ENCODE data around the gene MAGI1.

DNA sequence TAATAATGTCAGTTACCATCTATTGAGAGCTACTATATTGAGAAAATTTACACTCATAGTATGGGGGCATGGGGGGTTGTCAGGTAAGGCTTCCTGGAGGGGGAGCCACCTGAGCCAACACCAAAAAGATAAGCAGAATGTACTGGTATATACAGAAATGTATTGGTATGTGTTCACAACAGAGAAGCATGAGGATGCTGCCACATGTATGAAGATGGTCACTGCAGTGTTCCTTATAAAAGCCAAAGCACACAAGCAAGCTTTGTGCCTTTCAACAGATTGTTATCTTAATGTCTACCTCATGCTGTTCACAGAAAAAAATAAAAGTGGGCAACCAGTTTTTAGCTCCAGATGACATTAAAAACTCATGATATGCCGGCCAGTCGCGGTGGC is 149.0 kb downstream of the MAGI1 start:
- TF ChIP-seq, protein P1, sequence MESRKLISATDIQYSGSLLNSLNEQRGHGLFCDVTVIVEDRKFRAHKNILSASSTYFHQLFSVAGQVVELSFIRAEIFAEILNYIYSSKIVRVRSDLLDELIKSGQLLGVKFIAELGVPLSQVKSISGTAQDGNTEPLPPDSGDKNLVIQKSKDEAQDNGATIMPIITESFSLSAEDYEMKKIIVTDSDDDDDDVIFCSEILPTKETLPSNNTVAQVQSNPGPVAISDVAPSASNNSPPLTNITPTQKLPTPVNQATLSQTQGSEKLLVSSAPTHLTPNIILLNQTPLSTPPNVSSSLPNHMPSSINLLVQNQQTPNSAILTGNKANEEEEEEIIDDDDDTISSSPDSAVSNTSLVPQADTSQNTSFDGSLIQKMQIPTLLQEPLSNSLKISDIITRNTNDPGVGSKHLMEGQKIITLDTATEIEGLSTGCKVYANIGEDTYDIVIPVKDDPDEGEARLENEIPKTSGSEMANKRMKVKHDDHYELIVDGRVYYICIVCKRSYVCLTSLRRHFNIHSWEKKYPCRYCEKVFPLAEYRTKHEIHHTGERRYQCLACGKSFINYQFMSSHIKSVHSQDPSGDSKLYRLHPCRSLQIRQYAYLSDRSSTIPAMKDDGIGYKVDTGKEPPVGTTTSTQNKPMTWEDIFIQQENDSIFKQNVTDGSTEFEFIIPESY (IDR thresholded peaks at IDR 0.05; ENCODE audit: extremely low read depth, insufficient replicate concordance, low read length) = no peak
- TF ChIP-seq, protein P2, sequence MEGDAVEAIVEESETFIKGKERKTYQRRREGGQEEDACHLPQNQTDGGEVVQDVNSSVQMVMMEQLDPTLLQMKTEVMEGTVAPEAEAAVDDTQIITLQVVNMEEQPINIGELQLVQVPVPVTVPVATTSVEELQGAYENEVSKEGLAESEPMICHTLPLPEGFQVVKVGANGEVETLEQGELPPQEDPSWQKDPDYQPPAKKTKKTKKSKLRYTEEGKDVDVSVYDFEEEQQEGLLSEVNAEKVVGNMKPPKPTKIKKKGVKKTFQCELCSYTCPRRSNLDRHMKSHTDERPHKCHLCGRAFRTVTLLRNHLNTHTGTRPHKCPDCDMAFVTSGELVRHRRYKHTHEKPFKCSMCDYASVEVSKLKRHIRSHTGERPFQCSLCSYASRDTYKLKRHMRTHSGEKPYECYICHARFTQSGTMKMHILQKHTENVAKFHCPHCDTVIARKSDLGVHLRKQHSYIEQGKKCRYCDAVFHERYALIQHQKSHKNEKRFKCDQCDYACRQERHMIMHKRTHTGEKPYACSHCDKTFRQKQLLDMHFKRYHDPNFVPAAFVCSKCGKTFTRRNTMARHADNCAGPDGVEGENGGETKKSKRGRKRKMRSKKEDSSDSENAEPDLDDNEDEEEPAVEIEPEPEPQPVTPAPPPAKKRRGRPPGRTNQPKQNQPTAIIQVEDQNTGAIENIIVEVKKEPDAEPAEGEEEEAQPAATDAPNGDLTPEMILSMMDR (IDR thresholded peaks at IDR 0.05 in 2 of 3, conservative IDR thresholded peaks at IDR 0.05 in 1 of 3; ENCODE audit: borderline replicate concordance in 1 of 3, insufficient read depth in 1 of 3, low read depth in 2 of 3, low read length in 2 of 3) = no peak
- no peak for TF ChIP-seq POLR2A (IDR thresholded peaks at IDR 0.05; ENCODE audit: borderline replicate concordance, extremely low read depth, insufficient read depth, insufficient read length)
- no peak for TF ChIP-seq EZH2 (IDR thresholded peaks at IDR 0.05)
- TF ChIP-seq EGR1 (IDR thresholded peaks at IDR 0.05; ENCODE audit: low read depth) = no peak
- TF ChIP-seq TCF7L2 (IDR thresholded peaks at IDR 0.05; ENCODE audit: borderline replicate concordance, extremely low read depth, insufficient read depth, insufficient read length) = no peak
- TF ChIP-seq RAD21 (IDR thresholded peaks at IDR 0.05; ENCODE audit: low read depth) = no peak
- no peak for TF ChIP-seq CBX3 (IDR thresholded peaks at IDR 0.05; ENCODE audit: low read depth)
- no peak for TF ChIP-seq CEBPB (IDR thresholded peaks at IDR 0.05; ENCODE audit: low read depth)
- no peak for TF ChIP-seq POLR2AphosphoS5 (IDR thresholded peaks at IDR 0.05; ENCODE audit: low read depth, low read length)
- TF ChIP-seq JUND (IDR thresholded peaks at IDR 0.05) = no peak
- no peak for TF ChIP-seq MAX (IDR thresholded peaks at IDR 0.05)
- no peak for TF ChIP-seq YY1 (IDR thresholded peaks at IDR 0.05; ENCODE audit: extremely low read depth, insufficient replicate concordance, low read depth, low read length)
- no peak for TF ChIP-seq EZH2phosphoT487 (IDR thresholded peaks at IDR 0.05; ENCODE audit: borderline replicate concordance)
